SU-DHL-6 (cell line): ENCODE data around the gene IQCE.

Source experiments
- CTCF ChIP-seq: fragments of 200-600 bp; sonication (generic); IDR thresholded peaks from one replicate; pipeline ENCODE4 v1.5.1; 2017; ENCODE audit warnings: antibody characterized with exemption, mild to moderate bottlenecking, low read length, moderate library complexity; ENCODE audit not compliant: insufficient read depth, poor library complexity, severe bottlenecking
- EZH2phosphoT487 ChIP-seq: fragments of 200-600 bp; sonication (generic), shearing (Covaris generic); conservative IDR thresholded peaks from 2 replicates; pipeline ENCODE4 v1.6.1; 2018; ENCODE audit warnings: mild to moderate bottlenecking, antibody characterized with exemption, low read length, moderate library complexity, mixed read lengths

GRCh38 chr7:2659556-2660358 lies 101.0 kb downstream of the IQCE start:
- TF ChIP-seq CTCF, result no peak
- no peak for TF ChIP-seq EZH2phosphoT487
